ENCODE measurements around the gene ADIPOR2. TPM values are rescaled to one million over a fixed set of nuclear protein-coding genes. Genes with fewer than 3 reads are reported as not detected.

The ADIPOR2 gene
- total RNA-seq, 2 experiments from 2014 or later = 24.7 to 51.1 TPM

- ChIA-PET POLR2A (interaction anchor here (1.0 to 1.2 kb wide), 2 partner anchors 9 to 11 kb away, joined by 3 to 5 read pairs; no protein-coding TSS in a partner anchor), CTCF (ENCODE audit: unreplicated experiment) (no interaction called here)
- intact Hi-C loops (cut with micrococcal nuclease; ENCODE audit: unreplicated experiment) = no loop called here
- H3K4me2 ChIP-seq (ENCODE audit: low read length) = no peak overlapping the region
- no peaks in the 10 kb centered on the region for H3K9me2 ChIP-seq (ENCODE audit: insufficient read depth, low read length)
- TF ChIP-seq EZH2phosphoT487 (IDR thresholded peaks at IDR 0.05; ENCODE audit: borderline replicate concordance, low read depth, low read length) (no peak), CTCF (conservative IDR thresholded peaks at IDR 0.05; ENCODE audit: low read length) (no peak)
- no TSS peak for BruUV-seq (replicated peaks)
- no peaks in the 10 kb centered on the region for H4K20me1 ChIP-seq (ENCODE audit: insufficient read depth, low read length)
- no peak overlapping the region for H2AFZ ChIP-seq (ENCODE audit: low read length)
- H3K79me2 ChIP-seq (ENCODE audit: insufficient read depth, low read depth, low read length) = peaks cover 18% of the 10 kb centered on the region
- no peak for DNase-seq (ENCODE audit: low spot score)
- no peaks in the 10 kb centered on the region for H3K4me1 ChIP-seq (ENCODE audit: insufficient read depth, low read length, poor library complexity, severe bottlenecking)
- no peak overlapping the region for H3K27ac ChIP-seq (ENCODE audit: low read depth, low read length, poor library complexity, severe bottlenecking)
- H3K36me3 ChIP-seq (ENCODE audit: insufficient read depth, low read length) = peaks cover 2% of the 10 kb centered on the region; the same call in 1 of the 2 replicates
- no peaks in the 10 kb centered on the region for H3K9me3 ChIP-seq (ENCODE audit: low read length)
- H3K4me3 ChIP-seq (ENCODE audit: low read depth, low read length, poor library complexity, severe bottlenecking) = no peak overlapping the region
Observed at GRCh38 chr12:1766110-1766509, 75.2 kb downstream of the ADIPOR2 start.

- Histone ChIP-seq H3K4me2 (ENCODE audit: low read length) (no peak overlapping the region), H3K79me2 (ENCODE audit: insufficient read depth, low read depth, low read length) (peaks cover 18% of the 10 kb centered on the region), H3K4me3 (ENCODE audit: low read depth, low read length, poor library complexity, severe bottlenecking) (no peak overlapping the region), H3K27ac (ENCODE audit: low read depth, low read length, poor library complexity, severe bottlenecking) (no peak overlapping the region), H3K9me2 (ENCODE audit: insufficient read depth, low read length) (no peaks in the 10 kb centered on the region), H4K20me1 (ENCODE audit: insufficient read depth, low read length) (no peaks in the 10 kb centered on the region), H3K9me3 (ENCODE audit: low read length) (no peaks in the 10 kb centered on the region), H3K36me3 (ENCODE audit: insufficient read depth, low read length) (peaks cover 2% of the 10 kb centered on the region; the same call in 1 of the 2 replicates), H3K4me1 (ENCODE audit: insufficient read depth, low read length, poor library complexity, severe bottlenecking) (no peaks in the 10 kb centered on the region), H2AFZ (ENCODE audit: low read length) (no peak overlapping the region)
- no peak for DNase-seq (ENCODE audit: low spot score)
- ChIA-PET CTCF (ENCODE audit: unreplicated experiment) (no interaction called here), POLR2A (interaction anchor here (0.7 to 1.2 kb wide), 6 partner anchors 8 to 1131 kb away, joined by 3 to 5 read pairs (median 4); no protein-coding TSS in a partner anchor)
- BruUV-seq (replicated peaks) = no TSS peak
- TF ChIP-seq CTCF (conservative IDR thresholded peaks at IDR 0.05; ENCODE audit: low read length) = no peak
- intact Hi-C loops (cut with micrococcal nuclease; ENCODE audit: unreplicated experiment) = no loop called here
Observed at GRCh38 chr12:1767407-1768090, 76.7 kb downstream of the ADIPOR2 start.

- BruUV-seq (replicated peaks) = no TSS peak
- H3K79me2 ChIP-seq (ENCODE audit: insufficient read depth, low read depth, low read length) = peaks cover 18% of the 10 kb centered on the region
Observed at GRCh38 chr12:1768615-1769014, 77.7 kb downstream of the ADIPOR2 start.

More at GRCh38 chr12:1768615-1769014, 77.7 kb downstream of the ADIPOR2 start:
- no peak overlapping the region for H3K4me2 ChIP-seq (ENCODE audit: low read length)
- ChIA-PET CTCF (ENCODE audit: unreplicated experiment) (no interaction called here), POLR2A (interaction anchor here (0.6 kb wide), 1 partner anchor 76 kb away, joined by 3 read pairs; no protein-coding TSS in a partner anchor)
- H3K4me3 ChIP-seq (ENCODE audit: low read depth, low read length, poor library complexity, severe bottlenecking) = no peak overlapping the region
- H2AFZ ChIP-seq (ENCODE audit: low read length) = no peak overlapping the region
- TF ChIP-seq EZH2phosphoT487 (IDR thresholded peaks at IDR 0.05; ENCODE audit: borderline replicate concordance, low read depth, low read length) (no peak), CTCF (conservative IDR thresholded peaks at IDR 0.05; ENCODE audit: low read length) (no peak)
- intact Hi-C loops (cut with micrococcal nuclease; ENCODE audit: unreplicated experiment) = no loop called here
- no peaks in the 10 kb centered on the region for H3K9me2 ChIP-seq (ENCODE audit: insufficient read depth, low read length)
- no peak overlapping the region for H3K27ac ChIP-seq (ENCODE audit: low read depth, low read length, poor library complexity, severe bottlenecking)
- H3K9me3 ChIP-seq (ENCODE audit: low read length) = no peaks in the 10 kb centered on the region
- DNase-seq (ENCODE audit: low spot score) = no peak
- no peaks in the 10 kb centered on the region for H3K4me1 ChIP-seq (ENCODE audit: insufficient read depth, low read length, poor library complexity, severe bottlenecking)
- no peaks in the 10 kb centered on the region for H4K20me1 ChIP-seq (ENCODE audit: insufficient read depth, low read length)
- H3K36me3 ChIP-seq (ENCODE audit: insufficient read depth, low read length) = peaks cover 10% of the 10 kb centered on the region; the same call in 1 of the 2 replicates
